22Rv1 (cell line): Measurements from ENCODE around the gene RNF121.

ENCODE experiments used
- H3K27ac ChIP-seq: fragments of 450-650 bp; 2 replicates; pipeline ENCODE4 v1.5.1; 2017
- ZFX ChIP-seq: fragments of 450-650 bp; IDR thresholded peaks from 2 replicates; pipeline ENCODE4 v1.6.1; 2017; ENCODE audit warnings: antibody characterized with exemption, borderline replicate concordance
- TF ChIP-seq, protein P1 (sequence below): fragments of 450-650 bp; IDR thresholded peaks from 2 replicates; pipeline ENCODE4 v1.5.1; 2017; ENCODE audit warnings: mild to moderate bottlenecking

The RNF121 gene

DNA sequence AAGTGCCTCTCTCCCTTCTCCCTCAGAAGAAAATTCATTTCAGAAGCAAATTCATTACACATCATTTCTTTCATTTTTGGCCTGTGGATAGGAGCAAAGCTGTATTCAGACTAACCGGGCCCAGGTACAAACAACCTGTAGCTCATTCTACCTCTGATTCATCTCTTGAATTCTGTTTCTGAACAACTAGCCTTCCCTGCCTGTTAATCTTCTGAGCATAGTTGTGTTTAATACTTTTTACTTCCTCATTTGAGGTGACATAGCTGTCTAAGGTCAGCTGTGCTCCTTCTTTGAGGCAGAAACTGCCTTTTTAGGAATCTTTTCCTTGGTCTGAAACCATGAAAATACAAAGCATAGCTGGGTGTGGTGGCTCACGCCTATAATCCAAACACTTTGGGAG lies 57.3 kb downstream of the RNF121 start:
- no peak overlapping the region for H3K27ac ChIP-seq
- no peak for TF ChIP-seq ZFX
- TF ChIP-seq, protein P1, sequence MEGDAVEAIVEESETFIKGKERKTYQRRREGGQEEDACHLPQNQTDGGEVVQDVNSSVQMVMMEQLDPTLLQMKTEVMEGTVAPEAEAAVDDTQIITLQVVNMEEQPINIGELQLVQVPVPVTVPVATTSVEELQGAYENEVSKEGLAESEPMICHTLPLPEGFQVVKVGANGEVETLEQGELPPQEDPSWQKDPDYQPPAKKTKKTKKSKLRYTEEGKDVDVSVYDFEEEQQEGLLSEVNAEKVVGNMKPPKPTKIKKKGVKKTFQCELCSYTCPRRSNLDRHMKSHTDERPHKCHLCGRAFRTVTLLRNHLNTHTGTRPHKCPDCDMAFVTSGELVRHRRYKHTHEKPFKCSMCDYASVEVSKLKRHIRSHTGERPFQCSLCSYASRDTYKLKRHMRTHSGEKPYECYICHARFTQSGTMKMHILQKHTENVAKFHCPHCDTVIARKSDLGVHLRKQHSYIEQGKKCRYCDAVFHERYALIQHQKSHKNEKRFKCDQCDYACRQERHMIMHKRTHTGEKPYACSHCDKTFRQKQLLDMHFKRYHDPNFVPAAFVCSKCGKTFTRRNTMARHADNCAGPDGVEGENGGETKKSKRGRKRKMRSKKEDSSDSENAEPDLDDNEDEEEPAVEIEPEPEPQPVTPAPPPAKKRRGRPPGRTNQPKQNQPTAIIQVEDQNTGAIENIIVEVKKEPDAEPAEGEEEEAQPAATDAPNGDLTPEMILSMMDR: no peak

DNA sequence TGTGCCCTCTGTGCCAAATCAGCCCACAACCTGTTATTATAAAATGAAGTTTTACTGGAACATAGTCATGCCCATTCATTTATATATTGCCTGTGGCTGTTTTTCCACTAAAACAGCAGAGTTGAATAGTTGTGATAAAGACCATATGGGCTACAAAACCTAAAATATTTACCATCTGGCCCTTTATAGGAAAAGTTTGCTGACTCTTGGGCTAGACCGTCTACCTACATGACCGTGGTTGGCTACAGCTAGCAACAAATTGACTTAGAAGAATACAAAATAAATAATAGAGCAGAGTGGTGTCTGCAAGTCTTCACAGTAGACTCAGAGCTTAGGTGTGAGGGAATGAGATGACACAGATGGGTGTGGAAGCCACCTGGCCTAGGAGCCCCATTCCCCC lies 58.7 kb downstream of the RNF121 start:
- TF ChIP-seq ZFX: no peak
- TF ChIP-seq, protein P1: no peak
- no peak overlapping the region for H3K27ac ChIP-seq

DNA sequence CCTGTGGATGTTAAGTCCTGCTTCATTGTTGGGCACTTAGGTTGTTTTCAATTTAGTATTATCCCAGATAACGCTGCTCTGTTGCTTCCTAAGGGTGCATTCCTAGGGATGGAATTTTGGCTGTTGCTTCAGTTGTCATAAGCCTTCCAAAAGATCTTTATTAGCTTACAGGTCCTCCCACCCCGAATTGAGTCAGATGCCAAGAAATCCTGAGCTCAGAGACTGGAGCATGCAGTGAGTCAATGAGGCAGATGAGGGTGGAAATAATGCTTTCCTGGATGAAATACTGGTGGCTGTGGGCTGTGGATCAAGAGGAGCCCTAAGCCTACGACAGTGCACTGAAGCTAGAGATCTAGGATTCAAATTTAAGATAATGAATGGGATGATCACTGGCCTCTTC lies 59.2 kb downstream of the RNF121 start:
- no peak for TF ChIP-seq ZFX
- no peak overlapping the region for H3K27ac ChIP-seq

DNA sequence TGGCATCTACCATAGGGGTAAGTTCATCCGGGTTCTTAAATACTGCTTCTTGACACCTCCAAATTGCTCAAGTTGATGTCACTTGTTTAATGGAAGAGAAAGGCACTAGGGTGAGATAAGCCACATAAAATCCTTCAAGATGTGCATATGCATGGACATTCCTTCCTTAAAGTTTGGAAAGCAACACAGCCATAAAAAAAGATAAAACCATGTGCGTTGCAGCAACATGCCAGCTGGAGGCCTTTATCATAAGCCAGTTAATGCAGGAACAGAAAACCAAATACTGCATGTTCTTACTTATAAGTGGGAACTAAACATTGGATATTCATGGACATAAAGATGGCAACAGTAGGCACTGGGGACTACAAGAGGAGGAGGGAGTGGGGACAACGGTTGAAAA lies 61.9 kb downstream of the RNF121 start:
- no peak overlapping the region for H3K27ac ChIP-seq
- TF ChIP-seq, protein P1: no peak
- no peak for TF ChIP-seq ZFX

DNA sequence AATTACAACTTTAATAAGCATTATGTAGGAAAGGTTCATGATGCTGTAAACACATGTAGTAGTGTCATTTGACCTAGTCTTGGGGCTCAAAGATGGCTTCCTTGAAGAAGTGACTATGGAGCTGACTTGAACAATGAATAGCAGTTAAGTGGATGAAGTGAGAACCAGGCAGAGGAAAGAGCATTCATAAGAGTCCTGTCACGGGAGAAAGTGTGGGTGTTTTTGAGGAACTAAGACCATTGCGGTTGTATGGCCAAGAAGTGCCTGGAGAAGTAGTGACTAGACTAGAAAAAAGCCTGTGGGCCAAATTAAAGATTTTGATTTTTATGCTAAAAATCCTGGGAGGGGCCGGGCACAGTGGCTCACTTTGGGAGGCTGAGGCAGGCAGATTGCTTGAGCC lies 62.6 kb downstream of the RNF121 start:
- H3K27ac ChIP-seq: no peak overlapping the region
- TF ChIP-seq, protein P1: no peak
- no peak for TF ChIP-seq ZFX

DNA sequence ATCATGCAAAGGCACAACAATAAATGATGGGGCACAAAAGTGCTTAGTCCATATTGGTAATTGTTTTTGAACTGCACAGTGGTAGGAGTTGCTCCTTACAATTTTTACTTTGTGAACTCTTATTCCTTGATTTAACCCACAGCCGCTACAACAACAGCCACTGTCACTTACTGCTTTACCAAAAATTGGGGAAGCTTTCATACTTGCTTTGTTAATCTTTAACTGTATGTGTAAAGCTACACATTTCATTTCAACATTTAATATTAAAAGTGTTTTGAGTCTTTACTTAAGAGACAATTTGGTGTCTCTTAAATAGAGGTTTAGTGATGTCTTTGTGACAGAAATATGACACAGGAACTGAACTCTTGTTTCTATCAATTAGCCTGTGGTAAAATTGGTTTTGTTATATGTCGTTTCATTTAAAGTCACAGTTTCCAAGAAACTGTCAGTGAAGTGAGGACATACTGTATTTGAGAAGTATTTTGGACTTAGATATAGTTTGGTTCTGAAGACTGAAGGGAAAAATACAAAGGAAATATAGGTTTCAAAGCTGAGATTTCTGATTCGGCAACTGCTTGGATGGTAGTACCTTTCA lies 63.4 kb downstream of the RNF121 start:
- TF ChIP-seq ZFX: no peak
- TF ChIP-seq, protein P1: no peak
- H3K27ac ChIP-seq: no peak overlapping the region

DNA sequence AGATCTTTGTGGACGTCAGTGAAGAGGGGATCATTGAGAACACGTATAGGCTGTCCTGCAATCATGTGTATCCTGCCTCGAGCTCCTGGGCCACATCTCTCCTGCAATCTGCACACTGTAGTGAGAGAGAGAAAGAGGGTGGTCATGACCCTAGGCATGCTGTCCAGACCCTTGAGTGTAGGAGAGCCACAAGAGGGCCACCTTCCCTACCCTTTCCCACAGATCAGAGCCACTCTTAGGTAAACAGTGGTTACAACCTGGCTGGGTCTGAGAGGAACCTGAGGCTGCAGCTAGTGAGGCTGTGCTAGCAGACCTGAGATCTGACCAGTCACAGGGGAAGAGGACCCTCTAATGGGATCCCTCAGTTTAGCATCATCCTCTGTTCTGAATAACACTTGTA lies 65.9 kb downstream of the RNF121 start:
- no peak for TF ChIP-seq ZFX
- TF ChIP-seq, protein P1: no peak
- no peak overlapping the region for H3K27ac ChIP-seq

DNA sequence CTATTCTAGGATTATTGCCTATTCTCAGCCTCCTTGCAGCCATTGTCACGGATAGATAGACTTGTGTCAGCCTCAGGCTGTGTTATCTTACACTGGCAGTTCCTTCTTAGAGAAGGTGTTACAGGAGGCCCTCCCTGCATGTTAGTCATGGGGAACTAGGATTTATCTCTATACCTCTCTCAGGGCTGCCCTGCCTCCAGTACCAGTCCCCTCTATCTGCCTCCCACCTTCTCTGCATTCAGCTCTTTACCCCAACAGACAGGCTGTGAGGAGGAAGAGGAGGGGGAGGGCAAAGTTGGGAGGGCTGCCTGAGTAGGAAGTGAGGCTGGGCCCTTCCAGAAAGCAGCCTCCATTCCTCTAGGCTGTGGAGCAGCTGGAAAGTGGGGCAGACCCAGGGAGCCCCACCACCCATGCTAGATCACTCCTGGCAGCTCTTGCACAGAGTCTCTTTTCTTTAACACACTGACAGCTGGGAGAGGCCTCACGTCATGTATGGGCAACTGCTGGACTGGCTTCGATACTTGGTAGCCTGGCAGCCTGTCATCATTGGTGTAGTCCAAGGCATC lies 67.0 kb downstream of the RNF121 start:
- TF ChIP-seq, protein P1: no peak
- no peak for TF ChIP-seq ZFX

More for the DNA sequence above, 67.0 kb downstream of the RNF121 start:
- H3K27ac ChIP-seq: no peak overlapping the region
